Measurements from ENCODE around the gene MYL6. TPM values are rescaled to one million over a fixed set of nuclear protein-coding genes. Genes with fewer than 3 reads are reported as not detected.
A peak's percentile ranks its signal among the peaks of the same experiment; 100 is the strongest.

Gene MYL6
- total RNA-seq, 1 donor from 2014 or later, result 924 TPM

- Mint-ChIP-seq H3K27ac (ENCODE audit: unreplicated experiment) (peak overlapping the region; percentile 59), H3K4me1 (peaks cover 45% of the 10 kb centered on the region), H3K9me3 (no peaks in the 10 kb centered on the region), H3K4me3 (peak overlapping the region; percentile 96), H3K36me3 (ENCODE audit: low read depth) (peaks cover 17% of the 10 kb centered on the region), H3K27me3 (ENCODE audit: low read depth) (peaks cover 12% of the 10 kb centered on the region)
- TF ChIP-seq, protein P1, sequence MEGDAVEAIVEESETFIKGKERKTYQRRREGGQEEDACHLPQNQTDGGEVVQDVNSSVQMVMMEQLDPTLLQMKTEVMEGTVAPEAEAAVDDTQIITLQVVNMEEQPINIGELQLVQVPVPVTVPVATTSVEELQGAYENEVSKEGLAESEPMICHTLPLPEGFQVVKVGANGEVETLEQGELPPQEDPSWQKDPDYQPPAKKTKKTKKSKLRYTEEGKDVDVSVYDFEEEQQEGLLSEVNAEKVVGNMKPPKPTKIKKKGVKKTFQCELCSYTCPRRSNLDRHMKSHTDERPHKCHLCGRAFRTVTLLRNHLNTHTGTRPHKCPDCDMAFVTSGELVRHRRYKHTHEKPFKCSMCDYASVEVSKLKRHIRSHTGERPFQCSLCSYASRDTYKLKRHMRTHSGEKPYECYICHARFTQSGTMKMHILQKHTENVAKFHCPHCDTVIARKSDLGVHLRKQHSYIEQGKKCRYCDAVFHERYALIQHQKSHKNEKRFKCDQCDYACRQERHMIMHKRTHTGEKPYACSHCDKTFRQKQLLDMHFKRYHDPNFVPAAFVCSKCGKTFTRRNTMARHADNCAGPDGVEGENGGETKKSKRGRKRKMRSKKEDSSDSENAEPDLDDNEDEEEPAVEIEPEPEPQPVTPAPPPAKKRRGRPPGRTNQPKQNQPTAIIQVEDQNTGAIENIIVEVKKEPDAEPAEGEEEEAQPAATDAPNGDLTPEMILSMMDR (conservative IDR thresholded peaks at IDR 0.05), result no peak
- DNase-seq (ENCODE audit: low read depth, low spot score), result no peak
Measured at GRCh38 chr12:56188778-56189098, 30.6 kb downstream of the MYL6 start.

DNA sequence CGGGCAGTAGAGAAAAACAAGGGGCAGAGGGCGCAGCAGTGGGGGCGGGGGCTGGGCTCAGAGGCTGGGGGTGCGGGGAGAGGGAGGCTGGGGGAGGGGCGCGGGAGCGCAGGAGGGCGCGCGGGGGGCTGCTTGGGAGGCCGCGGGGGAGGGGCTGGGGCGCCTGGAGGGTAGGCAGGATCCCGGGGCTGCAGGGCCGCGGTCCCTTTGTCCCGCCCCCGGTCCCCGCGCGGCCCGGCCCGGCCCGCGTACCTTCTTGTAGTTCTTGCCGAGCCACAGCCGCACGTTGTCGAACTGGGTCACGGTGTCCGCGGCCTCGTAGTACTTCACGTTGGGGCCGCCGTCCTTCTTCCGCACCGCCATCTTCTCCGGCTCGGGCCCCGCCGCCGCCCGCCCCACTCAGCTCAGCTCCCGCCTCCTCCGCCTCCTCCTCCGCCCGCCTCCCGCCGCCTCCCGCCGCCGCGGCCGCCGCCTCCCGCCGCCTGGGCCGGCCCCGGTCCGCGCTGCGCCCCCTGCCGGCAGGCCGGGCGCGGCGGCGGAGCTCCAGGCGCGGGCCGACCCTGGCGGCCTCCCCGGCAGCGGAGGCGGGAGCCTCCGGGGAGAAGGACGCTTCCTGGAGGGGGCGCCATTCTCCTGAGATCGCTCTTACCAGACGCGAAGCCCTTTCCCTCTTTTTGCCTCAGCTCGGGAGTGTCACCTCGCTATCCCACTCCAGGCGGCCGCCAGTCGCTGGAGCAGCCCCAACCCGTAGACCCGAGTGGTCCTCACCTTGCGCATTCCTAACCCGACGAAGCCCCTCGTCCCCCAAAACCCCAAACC lies 31.1 kb downstream of the MYL6 start, which contains the start of gene SMARCC2:
SMARCC2 (minus strand) TSS at position 385 of the 819 bp plus-strand sequence; CDS start at position 363, 22 bp downstream.
- H3K27me3 Mint-ChIP-seq (ENCODE audit: low read depth), result peaks cover 12% of the 10 kb centered on the region
- H3K4me3 Mint-ChIP-seq, result peak within 1 kb of the TSS; percentile 100
- peak; percentile 95 for DNase-seq (ENCODE audit: low read depth, low spot score)
- H3K36me3 Mint-ChIP-seq (ENCODE audit: low read depth), result peaks cover 17% of the 10 kb centered on the region
- H3K4me1 Mint-ChIP-seq, result peaks cover 45% of the 10 kb centered on the region
- no peaks in the 10 kb centered on the region for H3K9me3 Mint-ChIP-seq
- TF ChIP-seq, protein P1 (conservative IDR thresholded peaks at IDR 0.05), result peak; percentile 80
- peak within 1 kb of the TSS; percentile 99 for H3K27ac Mint-ChIP-seq (ENCODE audit: unreplicated experiment)

- H3K4me3 Mint-ChIP-seq, result peak overlapping the region; percentile 100
- peaks cover 12% of the 10 kb centered on the region for H3K27me3 Mint-ChIP-seq (ENCODE audit: low read depth)
- TF ChIP-seq, protein P1 (conservative IDR thresholded peaks at IDR 0.05), result peak; percentile 8
- peaks cover 16% of the 10 kb centered on the region for H3K36me3 Mint-ChIP-seq (ENCODE audit: low read depth)
- H3K4me1 Mint-ChIP-seq, result peaks cover 45% of the 10 kb centered on the region
- peak overlapping the region; percentile 99 for H3K27ac Mint-ChIP-seq (ENCODE audit: unreplicated experiment)
- no peaks in the 10 kb centered on the region for H3K9me3 Mint-ChIP-seq
- DNase-seq (ENCODE audit: low read depth, low spot score), result peak; percentile 97
Measured at GRCh38 chr12:56189918-56190694, 31.9 kb downstream of the MYL6 start.

- DNase-seq (ENCODE audit: low read depth, low spot score), result peak; percentile 8
- H3K4me3 Mint-ChIP-seq, result peak overlapping the region; percentile 100
- H3K4me1 Mint-ChIP-seq, result peaks cover 45% of the 10 kb centered on the region
- H3K36me3 Mint-ChIP-seq (ENCODE audit: low read depth), result peaks cover 15% of the 10 kb centered on the region
- TF ChIP-seq, protein P1 (conservative IDR thresholded peaks at IDR 0.05), result no peak
- H3K27ac Mint-ChIP-seq (ENCODE audit: unreplicated experiment), result no peak overlapping the region
- H3K27me3 Mint-ChIP-seq (ENCODE audit: low read depth), result peaks cover 12% of the 10 kb centered on the region
- H3K9me3 Mint-ChIP-seq, result no peaks in the 10 kb centered on the region
Measured at GRCh38 chr12:56190695-56191155, 32.6 kb downstream of the MYL6 start.

DNA sequence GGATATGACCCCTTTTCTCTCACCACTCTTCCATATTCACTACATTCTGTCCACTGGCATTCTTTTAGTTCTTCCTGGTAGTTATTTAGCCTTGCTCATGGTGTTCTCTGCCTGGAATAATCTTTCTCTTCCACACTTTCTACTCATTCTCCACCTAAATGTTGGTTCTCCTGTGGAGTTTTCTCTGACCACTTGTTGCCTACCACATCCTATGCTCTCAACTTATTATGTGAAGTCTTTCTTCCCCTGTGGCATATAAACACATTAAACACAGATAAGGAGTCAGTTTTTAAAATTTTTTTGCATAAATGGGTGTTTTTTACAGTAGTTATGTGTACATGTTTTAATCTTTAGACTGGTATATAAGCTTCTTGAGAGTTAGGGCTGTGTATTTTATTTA lies 34.4 kb downstream of the MYL6 start:
- Mint-ChIP-seq H3K27me3 (ENCODE audit: low read depth) (peaks cover 12% of the 10 kb centered on the region), H3K9me3 (no peaks in the 10 kb centered on the region), H3K4me1 (peaks cover 34% of the 10 kb centered on the region), H3K36me3 (ENCODE audit: low read depth) (peaks cover 10% of the 10 kb centered on the region), H3K27ac (ENCODE audit: unreplicated experiment) (no peak overlapping the region), H3K4me3 (peak overlapping the region; percentile 84)
- TF ChIP-seq, protein P1 (conservative IDR thresholded peaks at IDR 0.05), result no peak
- no peak for DNase-seq (ENCODE audit: low read depth, low spot score)

All from neural crest cell (in vitro differentiated cells).